ENCODE data around the gene RMRP.
"Not testable (repeated sequence)": the region's sequence is repeated elsewhere in the genome, so short reads cannot be mapped to it uniquely, and the experiment has no call there.

DNA sequence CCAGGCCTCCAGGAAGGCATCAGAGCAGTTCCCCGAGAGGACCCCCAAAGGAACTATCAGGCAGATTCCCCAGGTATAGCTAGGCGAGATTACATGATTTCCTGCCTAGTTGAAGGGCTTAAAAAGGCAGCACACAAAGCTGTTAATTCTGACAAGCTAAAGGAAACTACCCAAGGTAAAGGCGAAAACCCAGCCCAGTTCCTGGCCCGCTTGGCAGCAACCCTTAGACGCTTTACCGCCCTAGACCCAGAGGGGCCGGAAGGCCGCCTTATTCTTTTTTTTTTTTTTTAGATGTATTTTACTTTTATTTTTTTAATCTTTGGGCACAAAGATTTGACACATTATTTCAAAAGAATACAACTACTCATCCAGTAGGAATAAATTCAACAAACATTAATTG, 19.1 kb downstream of the RMRP start:
- TF ChIP-seq, protein P1, sequence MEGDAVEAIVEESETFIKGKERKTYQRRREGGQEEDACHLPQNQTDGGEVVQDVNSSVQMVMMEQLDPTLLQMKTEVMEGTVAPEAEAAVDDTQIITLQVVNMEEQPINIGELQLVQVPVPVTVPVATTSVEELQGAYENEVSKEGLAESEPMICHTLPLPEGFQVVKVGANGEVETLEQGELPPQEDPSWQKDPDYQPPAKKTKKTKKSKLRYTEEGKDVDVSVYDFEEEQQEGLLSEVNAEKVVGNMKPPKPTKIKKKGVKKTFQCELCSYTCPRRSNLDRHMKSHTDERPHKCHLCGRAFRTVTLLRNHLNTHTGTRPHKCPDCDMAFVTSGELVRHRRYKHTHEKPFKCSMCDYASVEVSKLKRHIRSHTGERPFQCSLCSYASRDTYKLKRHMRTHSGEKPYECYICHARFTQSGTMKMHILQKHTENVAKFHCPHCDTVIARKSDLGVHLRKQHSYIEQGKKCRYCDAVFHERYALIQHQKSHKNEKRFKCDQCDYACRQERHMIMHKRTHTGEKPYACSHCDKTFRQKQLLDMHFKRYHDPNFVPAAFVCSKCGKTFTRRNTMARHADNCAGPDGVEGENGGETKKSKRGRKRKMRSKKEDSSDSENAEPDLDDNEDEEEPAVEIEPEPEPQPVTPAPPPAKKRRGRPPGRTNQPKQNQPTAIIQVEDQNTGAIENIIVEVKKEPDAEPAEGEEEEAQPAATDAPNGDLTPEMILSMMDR (IDR thresholded peaks at IDR 0.05; ENCODE audit: insufficient read depth, low read length), result not testable (repeated sequence)
- not testable (repeated sequence) for TF ChIP-seq POLR2AphosphoS5 (IDR thresholded peaks at IDR 0.05; ENCODE audit: low read depth); GABPA (IDR thresholded peaks at IDR 0.05; ENCODE audit: low read depth); SPI1 (IDR thresholded peaks at IDR 0.05; ENCODE audit: borderline replicate concordance, low read depth)
- TF ChIP-seq, protein P2, sequence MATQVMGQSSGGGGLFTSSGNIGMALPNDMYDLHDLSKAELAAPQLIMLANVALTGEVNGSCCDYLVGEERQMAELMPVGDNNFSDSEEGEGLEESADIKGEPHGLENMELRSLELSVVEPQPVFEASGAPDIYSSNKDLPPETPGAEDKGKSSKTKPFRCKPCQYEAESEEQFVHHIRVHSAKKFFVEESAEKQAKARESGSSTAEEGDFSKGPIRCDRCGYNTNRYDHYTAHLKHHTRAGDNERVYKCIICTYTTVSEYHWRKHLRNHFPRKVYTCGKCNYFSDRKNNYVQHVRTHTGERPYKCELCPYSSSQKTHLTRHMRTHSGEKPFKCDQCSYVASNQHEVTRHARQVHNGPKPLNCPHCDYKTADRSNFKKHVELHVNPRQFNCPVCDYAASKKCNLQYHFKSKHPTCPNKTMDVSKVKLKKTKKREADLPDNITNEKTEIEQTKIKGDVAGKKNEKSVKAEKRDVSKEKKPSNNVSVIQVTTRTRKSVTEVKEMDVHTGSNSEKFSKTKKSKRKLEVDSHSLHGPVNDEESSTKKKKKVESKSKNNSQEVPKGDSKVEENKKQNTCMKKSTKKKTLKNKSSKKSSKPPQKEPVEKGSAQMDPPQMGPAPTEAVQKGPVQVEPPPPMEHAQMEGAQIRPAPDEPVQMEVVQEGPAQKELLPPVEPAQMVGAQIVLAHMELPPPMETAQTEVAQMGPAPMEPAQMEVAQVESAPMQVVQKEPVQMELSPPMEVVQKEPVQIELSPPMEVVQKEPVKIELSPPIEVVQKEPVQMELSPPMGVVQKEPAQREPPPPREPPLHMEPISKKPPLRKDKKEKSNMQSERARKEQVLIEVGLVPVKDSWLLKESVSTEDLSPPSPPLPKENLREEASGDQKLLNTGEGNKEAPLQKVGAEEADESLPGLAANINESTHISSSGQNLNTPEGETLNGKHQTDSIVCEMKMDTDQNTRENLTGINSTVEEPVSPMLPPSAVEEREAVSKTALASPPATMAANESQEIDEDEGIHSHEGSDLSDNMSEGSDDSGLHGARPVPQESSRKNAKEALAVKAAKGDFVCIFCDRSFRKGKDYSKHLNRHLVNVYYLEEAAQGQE (IDR thresholded peaks at IDR 0.05; ENCODE audit: insufficient replicate concordance, low read depth), result not testable (repeated sequence)

All from HL-60 (cell line).